Breast epithelium (tissue), 4 donors: ENCODE results near the gene FAM180B. TPM values are rescaled to one million over a fixed set of nuclear protein-coding genes. Genes with fewer than 3 reads are reported as not detected.

ENCODE experiments used
- DNase-seq, 2 donors: peaks; one replicate each; pipeline ENCODE4 v3.0.0-alpha.2; 2019; ENCODE audit warnings: low spot score in 2 of 2
- H3K27ac ChIP-seq, 2 donors: fragments of 200-600 bp; sonication (generic) in 1 of 2; one replicate each; pipeline ENCODE4 v1.5.1; 2016 to 2019; ENCODE audit warnings: mild to moderate bottlenecking in 1 of 2
- H3K27me3 ChIP-seq, 2 donors: fragments of 200-600 bp; sonication (generic) in 1 of 2; one replicate each; pipeline versions ENCODE4 v1.5.1 to v1.6.0; 2017 to 2019; ENCODE audit warnings: control low read depth in 1 of 2, mild to moderate bottlenecking in 1 of 2
- H3K36me3 ChIP-seq: fragments of 200-600 bp; one replicate; pipeline ENCODE4 v1.5.1; 2019
- H3K4me1 ChIP-seq, 2 donors: fragments of 200-600 bp; sonication (generic); one replicate each; pipeline ENCODE4 v1.5.1; 2016 to 2019; ENCODE audit warnings: control low read depth in 1 of 2
- H3K4me3 ChIP-seq, 3 donors: fragments of 200-600 bp; sonication (generic); 1 replicate in 2 of 3; 2 replicates in 1 of 3; pipeline ENCODE4 v1.5.1; 2016 to 2019; ENCODE audit warnings: mild to moderate bottlenecking in 3 of 3, moderate library complexity in 2 of 3
- H3K9me3 ChIP-seq, 2 donors: fragments of 200-600 bp; sonication (generic) in 1 of 2; one replicate each; pipeline ENCODE4 v1.5.1; 2016 to 2019; ENCODE audit warnings: control low read depth in 1 of 2
- POLR2A ChIP-seq: fragments of 450-650 bp; IDR thresholded peaks from one replicate; pipeline ENCODE4 v1.6.1; 2016; ENCODE audit warnings: antibody characterized with exemption, mild to moderate bottlenecking, moderate library complexity
- POLR2AphosphoS5 ChIP-seq, 3 donors: sonication (generic); formaldehyde crosslinking; IDR thresholded peaks; one replicate each; pipeline ENCODE4 v1.6.1; 2017; ENCODE audit warnings: antibody characterized with exemption in 3 of 3
- intact Hi-C: fragments of 100-400 bp; cut with DNase I; formaldehyde crosslinking; loops from one replicate; pipeline ENCODE4 v1.15.1; 2023; ENCODE audit warnings: low total_unique reads
- total RNA-seq, 3 donors: library from RNA; depleted of rRNA; stranded (reverse); fragments of >200 nt; gene quantifications; one replicate each; pipeline ENCODE4 v1.1.0, GENCODE V29; 2016
- TF ChIP-seq, protein P1 (sequence below), 3 donors: fragments of 450-650 bp; IDR thresholded peaks; one replicate each; pipeline ENCODE4 v1.5.1; 2016 to 2017; ENCODE audit warnings: antibody characterized with exemption in 3 of 3, mild to moderate bottlenecking in 3 of 3, moderate library complexity in 3 of 3

FAM180B gene
- total RNA-seq, 3 donors from 2014 or later, result 11.2 TPM; not detected in 2

DNA sequence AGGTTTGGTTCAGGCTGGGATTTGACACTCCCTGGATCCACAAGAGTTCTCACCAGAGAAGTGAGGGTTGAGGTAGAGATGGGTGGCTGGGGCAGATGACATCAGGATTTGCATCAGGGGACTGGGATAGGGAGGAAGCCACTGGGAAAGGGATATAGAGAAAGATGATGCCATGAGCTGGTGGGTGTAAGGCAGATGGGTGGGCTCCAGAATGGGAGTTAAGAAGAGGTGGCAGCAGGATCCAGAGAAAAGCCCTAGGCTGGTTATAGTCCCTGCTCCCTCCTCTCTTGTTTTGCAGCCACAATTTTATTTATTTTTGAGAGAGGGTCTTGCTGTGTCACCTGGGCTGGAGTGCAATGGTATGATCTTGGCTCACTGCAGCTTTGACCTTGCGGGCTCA lies 9.5 kb downstream of the FAM180B start:
- Histone ChIP-seq H3K36me3 (no peaks in the 10 kb centered on the region), H3K4me1 (peaks cover 0 to 6% of the 10 kb centered on the region in 2 donors), H3K27ac (no peak overlapping the region), H3K9me3 (no peaks in the 10 kb centered on the region), H3K27me3 (peaks cover 0 to 21% of the 10 kb centered on the region in 2 donors), H3K4me3 (no peak overlapping the region)
- TF ChIP-seq, protein P1, sequence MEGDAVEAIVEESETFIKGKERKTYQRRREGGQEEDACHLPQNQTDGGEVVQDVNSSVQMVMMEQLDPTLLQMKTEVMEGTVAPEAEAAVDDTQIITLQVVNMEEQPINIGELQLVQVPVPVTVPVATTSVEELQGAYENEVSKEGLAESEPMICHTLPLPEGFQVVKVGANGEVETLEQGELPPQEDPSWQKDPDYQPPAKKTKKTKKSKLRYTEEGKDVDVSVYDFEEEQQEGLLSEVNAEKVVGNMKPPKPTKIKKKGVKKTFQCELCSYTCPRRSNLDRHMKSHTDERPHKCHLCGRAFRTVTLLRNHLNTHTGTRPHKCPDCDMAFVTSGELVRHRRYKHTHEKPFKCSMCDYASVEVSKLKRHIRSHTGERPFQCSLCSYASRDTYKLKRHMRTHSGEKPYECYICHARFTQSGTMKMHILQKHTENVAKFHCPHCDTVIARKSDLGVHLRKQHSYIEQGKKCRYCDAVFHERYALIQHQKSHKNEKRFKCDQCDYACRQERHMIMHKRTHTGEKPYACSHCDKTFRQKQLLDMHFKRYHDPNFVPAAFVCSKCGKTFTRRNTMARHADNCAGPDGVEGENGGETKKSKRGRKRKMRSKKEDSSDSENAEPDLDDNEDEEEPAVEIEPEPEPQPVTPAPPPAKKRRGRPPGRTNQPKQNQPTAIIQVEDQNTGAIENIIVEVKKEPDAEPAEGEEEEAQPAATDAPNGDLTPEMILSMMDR (IDR thresholded peaks at IDR 0.05), result no peak
- TF ChIP-seq POLR2A, result no peak
- TF ChIP-seq POLR2AphosphoS5 (IDR thresholded peaks at IDR 0.05), result no peak
- intact Hi-C loops, result no loop called here
- DNase-seq, result no peak

DNA sequence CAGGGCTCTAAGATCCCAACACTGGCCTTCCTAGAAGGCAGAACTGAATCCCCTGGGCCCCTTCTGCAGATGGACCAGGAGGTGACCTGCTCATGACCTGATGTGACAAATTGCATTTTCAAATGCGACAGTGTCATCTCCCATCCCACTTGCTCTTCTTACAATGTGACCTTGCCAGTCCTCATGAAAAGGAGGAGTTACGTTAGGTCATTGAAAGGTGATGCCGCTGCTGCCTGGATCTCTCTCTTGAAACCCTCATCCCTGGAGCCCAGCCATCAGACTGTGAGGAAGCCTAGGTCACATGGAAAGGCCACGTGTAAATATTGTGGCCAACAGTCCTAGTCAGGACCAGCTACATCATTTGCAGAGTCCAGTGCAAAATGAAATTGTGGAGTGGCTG lies 13.4 kb downstream of the FAM180B start:
- intact Hi-C loops, result no loop called here
- DNase-seq, result no peak

DNA sequence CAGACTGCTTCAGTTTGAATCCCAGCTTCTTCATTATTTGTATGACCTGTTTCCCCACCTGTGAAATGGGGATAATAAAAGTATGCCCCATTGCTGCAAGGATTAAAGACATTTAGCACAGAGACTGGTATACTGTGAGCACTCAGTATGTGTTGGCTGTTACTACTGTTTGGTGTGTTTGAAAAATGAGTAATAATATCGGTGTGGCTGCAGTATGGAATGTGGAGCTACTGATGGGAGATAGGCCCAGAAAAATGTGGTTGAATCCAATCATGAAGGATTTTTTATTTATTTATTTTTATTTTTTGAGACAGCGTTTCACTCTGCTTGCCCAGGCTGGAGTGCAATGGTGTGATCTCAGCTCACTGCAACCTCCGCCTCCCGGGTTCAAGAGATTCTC lies 16.8 kb downstream of the FAM180B start:
- TF ChIP-seq POLR2AphosphoS5 (IDR thresholded peaks at IDR 0.05) (no peak), POLR2A (no peak)
- TF ChIP-seq, protein P1 (IDR thresholded peaks at IDR 0.05), result no peak
- H3K4me1 ChIP-seq, result no peaks in the 10 kb centered on the region
- H3K36me3 ChIP-seq, result no peaks in the 10 kb centered on the region
- intact Hi-C loops, result no loop called here
- no peak overlapping the region for H3K27ac ChIP-seq
- no peak for DNase-seq
- H3K9me3 ChIP-seq, result no peaks in the 10 kb centered on the region
- no peak overlapping the region for H3K4me3 ChIP-seq
- no peaks in the 10 kb centered on the region for H3K27me3 ChIP-seq

More for the DNA sequence above, 13.4 kb downstream of the FAM180B start:
- Histone ChIP-seq H3K27me3 (no peaks in the 10 kb centered on the region), H3K9me3 (no peaks in the 10 kb centered on the region), H3K36me3 (no peaks in the 10 kb centered on the region), H3K4me1 (no peaks in the 10 kb centered on the region), H3K27ac (no peak overlapping the region), H3K4me3 (no peak overlapping the region)
- TF ChIP-seq POLR2AphosphoS5 (IDR thresholded peaks at IDR 0.05), result no peak
- TF ChIP-seq, protein P1 (IDR thresholded peaks at IDR 0.05), result no peak
- TF ChIP-seq POLR2A, result no peak

DNA sequence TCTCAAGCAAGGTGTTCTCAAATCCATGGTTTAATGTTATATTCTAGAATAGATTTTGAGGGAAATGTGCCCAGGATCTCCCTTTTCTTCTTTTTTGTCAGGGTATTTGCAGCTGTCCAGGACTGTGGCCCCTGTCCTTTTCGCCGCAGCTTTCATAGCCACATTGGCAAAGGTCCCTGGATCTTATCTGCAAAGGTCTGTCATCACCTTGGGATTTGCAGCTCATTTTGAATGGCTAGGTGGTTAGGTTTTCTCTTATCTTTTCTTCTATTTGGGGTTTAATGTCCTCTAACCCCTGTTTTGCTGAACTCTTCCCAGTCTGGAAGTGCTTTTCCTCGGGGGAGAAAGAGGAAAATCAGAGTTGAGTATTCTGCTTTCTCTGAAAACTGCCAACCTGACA lies 19.4 kb downstream of the FAM180B start:
- intact Hi-C loops, result no loop called here
- Histone ChIP-seq H3K27me3 (no peaks in the 10 kb centered on the region), H3K4me1 (no peaks in the 10 kb centered on the region), H3K4me3 (no peak overlapping the region), H3K27ac (no peak overlapping the region), H3K9me3 (no peaks in the 10 kb centered on the region), H3K36me3 (no peaks in the 10 kb centered on the region)
- TF ChIP-seq, protein P1 (IDR thresholded peaks at IDR 0.05), result no peak
- TF ChIP-seq POLR2A (no peak), POLR2AphosphoS5 (IDR thresholded peaks at IDR 0.05) (no peak)
- DNase-seq, result no peak

DNA sequence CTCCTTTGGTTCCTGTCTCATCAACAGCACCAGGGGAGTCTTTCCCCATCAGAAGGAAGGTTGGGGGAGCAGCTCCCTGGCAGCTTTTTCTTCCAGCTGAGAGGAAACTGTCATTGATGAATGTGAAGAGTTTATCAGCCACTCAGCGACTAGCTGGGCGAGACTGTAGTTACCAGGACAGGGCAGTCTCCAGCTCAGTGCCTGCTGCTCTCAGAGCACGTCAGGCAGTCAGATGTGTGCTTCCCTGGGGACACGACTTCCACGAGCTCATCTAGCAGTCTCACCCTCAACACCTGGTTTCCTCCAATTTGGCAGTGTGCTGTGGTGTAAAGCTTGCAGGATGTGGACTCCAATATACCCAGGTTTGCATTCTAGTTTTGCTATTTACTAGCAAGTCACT lies 20.3 kb downstream of the FAM180B start:
- DNase-seq, result no peak
- Histone ChIP-seq H3K27me3 (no peaks in the 10 kb centered on the region), H3K9me3 (no peaks in the 10 kb centered on the region), H3K36me3 (no peaks in the 10 kb centered on the region), H3K27ac (no peak overlapping the region), H3K4me3 (no peak overlapping the region), H3K4me1 (no peaks in the 10 kb centered on the region)
- intact Hi-C loops, result no loop called here
- TF ChIP-seq POLR2A (no peak), POLR2AphosphoS5 (IDR thresholded peaks at IDR 0.05) (no peak)
- TF ChIP-seq, protein P1 (IDR thresholded peaks at IDR 0.05), result no peak
